ENCODE results near the gene FGD4.

DNA sequence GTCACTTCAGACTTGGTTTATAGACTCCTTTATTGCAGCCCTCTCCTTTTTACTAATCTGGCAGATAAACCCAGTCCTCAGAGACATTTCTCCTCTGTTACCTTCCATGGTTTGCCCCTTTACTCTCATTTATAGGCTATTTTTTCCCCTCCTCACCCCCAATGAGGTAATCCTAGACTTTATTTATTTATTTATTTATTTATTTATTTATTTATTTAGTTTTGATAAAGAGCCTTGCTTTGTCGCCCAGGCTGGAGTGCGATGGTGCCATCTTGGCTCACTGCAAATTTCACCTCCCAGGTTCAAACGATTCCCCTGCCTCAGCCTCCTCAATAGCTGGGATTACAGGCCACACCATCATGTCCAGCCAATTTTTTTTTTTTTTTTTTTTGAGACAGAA, 8.4 kb downstream of the FGD4 start:
- TF ChIP-seq POLR2A (IDR thresholded peaks at IDR 0.05; ENCODE audit: extremely low read depth, insufficient read length) (no peak), CTCF (IDR thresholded peaks at IDR 0.05; ENCODE audit: low read depth, low read length) (no peak), MYC (IDR thresholded peaks at IDR 0.05; ENCODE audit: low read depth, low read length) (no peak)
- TF ChIP-seq, protein P1, sequence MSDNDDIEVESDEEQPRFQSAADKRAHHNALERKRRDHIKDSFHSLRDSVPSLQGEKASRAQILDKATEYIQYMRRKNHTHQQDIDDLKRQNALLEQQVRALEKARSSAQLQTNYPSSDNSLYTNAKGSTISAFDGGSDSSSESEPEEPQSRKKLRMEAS (IDR thresholded peaks at IDR 0.05; ENCODE audit: low read depth, low read length) = no peak

Data from NB4 (cell line).